D721Med (cell line): Measurements from ENCODE around the gene WSCD1.

ENCODE experiments used
- DNase-seq: peaks from one replicate; pipeline ENCODE4 v3.0.0; 2011; ENCODE audit warnings: low spot score; ENCODE audit not compliant: insufficient read length
- FAIRE-seq: peaks from 2 replicates; lab custom pipeline; 2011; peaks lifted over from hg19 to GRCh38; lab: Jason Lieb, UNC
- CTCF ChIP-seq: IDR thresholded peaks from 2 replicates; pipeline ENCODE4 v1.5.1; 2012; ENCODE audit warnings: mild to moderate bottlenecking, control low read depth; ENCODE audit not compliant: insufficient read depth; ENCODE audit errors: missing control alignments

WSCD1 gene

GRCh38 chr17:6110088-6110487, 39.9 kb downstream of the WSCD1 start:
- TF ChIP-seq CTCF: no peak
- DNase-seq: no peak
- no peak for FAIRE-seq

GRCh38 chr17:6110592-6110991, 40.4 kb downstream of the WSCD1 start:
- FAIRE-seq: no peak
- no peak for TF ChIP-seq CTCF
- no peak for DNase-seq

- DNase-seq: no peak
- TF ChIP-seq CTCF: no peak
- FAIRE-seq: no peak
These were observed 50.2 kb downstream of the WSCD1 start for GRCh38 chr17:6120351-6120750.

GRCh38 chr17:6124856-6125255, 54.7 kb downstream of the WSCD1 start:
- no peak for FAIRE-seq
- no peak for TF ChIP-seq CTCF
- DNase-seq: no peak

GRCh38 chr17:6126768-6127167, 56.6 kb downstream of the WSCD1 start:
- TF ChIP-seq CTCF: no peak
- FAIRE-seq (no peak), DNase-seq (no peak)

- no peak for TF ChIP-seq CTCF
- DNase-seq: no peak
- no peak for FAIRE-seq
These were observed 64.5 kb downstream of the WSCD1 start for GRCh38 chr17:6134721-6135120.

- no peak for TF ChIP-seq CTCF
- no peak for DNase-seq
- FAIRE-seq: no peak
These were observed 65.1 kb downstream of the WSCD1 start for GRCh38 chr17:6135236-6135635.
